Hypothalamus (tissue), 51 donors: ENCODE data around the gene PANK1.

ENCODE experiments used
- DNase-seq, 51 donors: peaks; one replicate each; lab custom pipeline; 2025; lab: John Stamatoyannopoulos, UW

Gene PANK1

DNA sequence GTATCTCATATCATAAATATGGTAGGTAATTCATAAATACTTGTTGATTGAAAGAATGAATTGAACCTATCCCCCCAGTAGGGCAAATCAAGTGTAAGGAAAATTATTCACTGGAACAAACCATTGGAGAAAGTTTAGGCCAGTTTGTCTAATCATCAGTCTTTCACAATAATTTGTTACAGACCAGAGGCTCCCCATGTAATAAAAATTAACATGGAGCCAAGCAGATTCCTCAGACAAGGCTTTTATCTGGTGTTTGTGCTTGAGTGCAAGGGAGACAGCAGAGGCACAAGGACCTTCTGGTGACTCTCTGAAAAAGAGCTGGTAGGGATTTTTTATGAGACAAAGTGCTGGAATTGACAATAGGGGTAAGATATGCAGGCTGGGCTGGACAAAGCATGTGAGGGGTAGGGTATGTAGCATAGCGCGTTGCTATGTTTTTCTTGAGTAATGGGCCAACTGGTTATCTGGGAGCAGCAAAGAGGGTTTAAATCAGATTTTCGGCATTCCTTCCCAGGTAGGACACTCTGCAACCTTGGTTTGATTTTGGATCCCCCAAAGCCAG lies 7.8 kb upstream of the PANK1 start:
- no peak for DNase-seq

DNA sequence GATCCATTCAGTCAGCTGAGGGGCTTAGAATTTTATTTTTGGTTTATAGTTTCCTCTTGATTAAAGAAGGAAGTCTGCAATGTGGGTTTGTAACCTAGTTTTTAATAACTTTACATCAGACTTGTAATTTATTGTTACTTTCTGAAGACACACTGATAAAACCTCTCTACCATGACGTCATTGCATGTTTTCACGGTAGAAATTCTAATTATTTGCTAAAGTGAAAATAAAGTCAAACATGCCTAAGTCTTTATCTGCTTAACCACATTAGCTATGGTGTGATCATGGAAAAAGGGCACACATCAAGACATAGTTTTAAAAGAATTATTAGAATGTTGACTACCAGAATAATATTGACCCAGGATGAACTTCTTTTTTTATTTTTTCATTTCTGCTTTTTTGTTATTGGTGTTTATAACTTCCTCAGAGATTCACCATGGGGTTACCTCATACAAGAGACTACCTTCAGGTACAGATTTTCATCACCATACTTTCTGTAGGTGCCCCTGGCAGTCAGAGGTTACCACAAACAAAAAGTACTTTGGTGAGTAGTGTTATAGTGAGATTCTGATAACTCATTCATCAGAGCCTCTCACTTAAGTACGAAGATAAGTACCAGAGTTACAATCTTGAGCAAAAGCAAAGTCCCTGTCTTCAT lies 7.0 kb upstream of the PANK1 start:
- no peak for DNase-seq

DNA sequence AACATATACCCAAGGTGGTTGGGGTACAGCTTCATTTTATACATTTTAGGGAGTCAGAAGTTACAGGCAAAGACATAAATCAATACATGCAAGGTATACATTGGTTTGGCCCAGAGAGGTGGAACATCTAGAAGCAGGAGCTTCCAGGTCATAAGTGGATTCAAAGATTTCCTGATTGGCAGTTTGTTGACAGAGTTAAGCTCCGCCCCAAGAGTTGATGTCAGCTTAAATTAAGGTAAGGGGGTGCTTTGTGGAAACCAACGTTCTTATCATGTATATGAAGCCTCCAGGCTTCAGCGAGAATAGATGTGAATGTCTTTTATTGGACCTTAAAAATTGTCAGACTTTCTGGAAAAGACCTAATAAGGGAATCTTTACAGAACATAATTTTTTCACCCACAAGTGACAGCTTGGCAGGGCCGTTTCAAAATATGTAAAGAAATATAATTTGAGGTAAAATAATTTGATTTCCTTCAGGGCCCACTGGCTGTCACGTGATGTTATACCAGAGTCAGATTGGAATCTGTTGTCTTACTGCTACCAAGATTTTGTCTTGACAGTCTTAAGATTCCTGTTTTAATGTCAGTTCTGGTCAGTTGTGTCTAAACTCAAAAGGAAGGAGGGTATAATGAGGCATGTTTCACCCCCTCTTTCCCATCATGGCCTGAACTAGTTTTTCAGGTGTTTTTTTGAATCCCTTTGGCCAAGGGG lies 6.3 kb upstream of the PANK1 start:
- DNase-seq, result no peak

DNA sequence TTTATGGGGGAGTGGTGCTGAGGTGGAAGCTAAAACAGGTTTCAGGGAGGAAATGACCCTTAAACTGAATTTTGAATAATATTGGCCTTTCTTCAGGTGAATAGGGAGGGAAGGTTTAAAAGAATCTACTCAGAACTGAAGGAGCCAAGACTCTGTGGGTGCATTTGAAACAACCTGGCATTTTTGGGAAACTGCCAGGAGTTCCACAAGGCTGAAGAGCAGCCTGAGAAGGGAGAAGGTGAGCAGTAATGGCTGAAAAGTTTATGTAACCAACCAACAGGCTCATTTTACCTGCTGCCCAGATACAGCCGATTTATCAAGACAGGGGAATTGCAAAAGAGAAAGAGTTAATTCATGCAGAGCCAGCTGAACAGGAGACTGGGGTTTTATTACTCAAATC lies 4.0 kb upstream of the PANK1 start:
- no peak for DNase-seq

DNA sequence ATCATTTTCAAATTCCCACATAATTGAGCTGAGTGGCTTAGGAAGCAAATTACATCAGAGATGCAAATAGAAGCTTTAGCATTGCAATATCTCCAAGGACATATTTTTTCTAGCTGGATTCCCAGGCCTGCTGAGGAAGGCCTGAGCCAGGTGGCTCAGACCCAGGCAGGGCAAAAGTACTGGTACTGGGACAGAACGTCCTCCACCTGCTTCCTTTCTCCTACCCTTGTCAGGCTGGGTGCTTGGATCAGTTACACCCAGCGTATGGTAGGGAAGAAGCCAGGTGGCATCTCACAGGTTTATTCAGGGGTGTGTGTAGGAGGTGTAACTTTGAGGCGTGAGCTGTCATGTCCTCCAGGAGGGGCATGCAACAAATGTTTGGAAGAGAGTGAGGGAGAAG lies 3.0 kb upstream of the PANK1 start:
- no peak for DNase-seq

DNA sequence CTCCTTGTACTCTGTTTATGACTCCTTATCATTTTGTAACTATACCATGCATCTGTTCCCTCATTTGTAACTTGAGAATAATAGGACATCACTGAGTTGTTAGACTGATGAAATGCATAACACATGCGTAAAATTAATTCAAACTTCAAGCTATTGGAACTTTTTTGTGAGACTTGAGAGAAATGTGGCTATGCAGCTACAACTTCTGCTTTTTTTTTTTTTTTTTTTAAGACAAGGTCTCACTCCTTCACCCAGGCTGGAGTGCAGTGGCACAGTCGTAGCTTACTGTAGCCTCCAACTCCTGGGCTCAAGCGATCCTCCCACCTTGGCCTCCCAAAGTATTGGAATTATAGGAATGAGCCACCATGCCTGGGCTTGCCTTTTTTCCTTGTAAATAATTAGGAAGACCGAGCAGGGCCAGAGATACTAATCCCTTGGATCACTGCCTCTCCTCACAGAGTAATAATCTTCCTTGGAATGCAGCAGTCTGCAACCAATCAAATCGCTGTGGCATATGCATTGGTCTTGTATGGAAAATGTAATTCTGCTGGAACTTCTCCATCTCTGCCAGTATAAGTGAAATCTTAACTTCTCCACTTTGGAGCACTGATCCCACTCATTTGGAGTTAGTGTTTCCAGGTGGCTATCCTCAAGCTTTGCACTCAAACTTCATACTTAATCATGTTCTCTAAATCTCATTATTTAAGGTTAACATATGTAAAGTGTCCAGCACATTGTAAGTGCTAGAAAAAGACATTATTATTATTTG lies 2.0 kb upstream of the PANK1 start:
- no peak for DNase-seq

DNA sequence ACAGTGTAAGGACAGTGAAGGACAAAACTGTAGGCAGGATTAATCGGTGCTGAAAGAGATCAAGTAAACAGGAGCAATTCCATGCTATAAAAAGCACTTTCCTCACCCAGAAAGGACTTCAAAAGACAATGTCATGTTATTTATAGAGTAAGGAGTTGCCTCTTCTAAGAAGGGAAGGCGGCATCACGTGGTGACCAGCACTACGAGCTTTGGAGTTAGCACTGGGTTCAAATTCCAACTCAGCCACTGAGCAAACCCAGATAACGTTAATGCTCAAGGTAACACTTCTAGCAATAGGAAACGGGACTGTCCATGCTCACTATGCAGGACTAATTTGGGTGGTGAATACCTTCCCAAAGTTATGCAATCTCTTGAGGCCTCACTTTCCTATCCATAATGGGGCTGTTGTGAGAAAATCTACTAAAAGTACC lies 715 bp upstream of the PANK1 start:
- peak in 4 of 51 donors; percentile 1 to 15 (median 3) for DNase-seq

DNA sequence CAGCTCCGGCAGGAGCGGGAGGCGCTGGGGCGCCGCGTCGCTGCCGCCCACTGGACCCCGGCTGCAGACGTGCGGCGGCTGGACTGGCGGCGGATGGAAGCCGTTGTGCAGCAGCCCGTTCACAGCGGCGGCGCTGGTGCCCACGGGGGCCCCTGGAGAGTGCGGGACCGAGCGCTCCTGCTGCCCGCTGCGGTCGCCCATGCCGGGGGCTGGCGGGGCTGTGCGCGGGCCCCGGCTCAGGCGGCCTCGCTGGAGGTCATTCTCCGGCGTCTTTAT lies 413 bp downstream of the PANK1 start:
- DNase-seq, result peak in 23 of 51 donors; percentile 6 to 79 (median 48)

DNA sequence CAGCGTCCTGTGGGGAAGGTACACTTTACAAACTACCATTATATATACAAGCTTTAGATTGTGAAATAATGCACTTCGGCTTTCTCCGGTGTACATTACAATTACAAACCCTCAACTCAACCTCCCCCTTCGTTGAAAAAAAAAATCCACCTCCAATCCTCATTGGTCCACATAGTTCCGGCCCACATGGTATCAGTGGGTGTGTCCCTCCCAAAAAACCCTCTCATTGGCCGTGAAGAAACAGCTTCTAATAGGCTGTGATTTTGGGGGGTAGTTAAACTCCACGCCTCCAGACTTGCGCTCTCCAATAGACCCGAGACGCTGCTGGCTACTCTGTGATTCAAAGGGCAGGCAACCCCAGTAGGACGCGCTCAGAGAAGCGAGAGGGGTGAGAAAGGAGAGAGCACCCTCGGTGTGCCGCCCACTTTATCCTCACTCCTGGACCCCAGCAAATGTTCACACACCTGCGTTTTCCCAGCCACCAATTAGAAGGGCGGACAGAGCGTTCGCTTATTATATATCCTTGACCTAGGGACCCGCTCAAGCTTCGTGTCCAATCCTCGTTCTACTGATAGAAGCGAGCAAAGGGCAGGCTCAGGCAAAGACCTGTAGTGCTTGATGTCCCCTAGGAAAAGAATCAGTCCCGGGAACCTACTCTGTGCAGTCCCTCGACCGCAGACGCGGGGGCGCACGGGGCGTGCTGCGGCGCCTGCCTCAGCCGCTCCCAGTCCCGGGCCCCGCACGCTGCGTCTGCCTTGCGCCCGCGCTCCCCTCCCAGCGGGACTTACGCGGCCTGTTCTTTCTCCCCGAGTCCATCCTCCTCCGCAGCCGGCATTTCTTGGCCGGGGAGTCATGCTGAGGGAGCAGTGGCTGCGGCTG lies 991 bp downstream of the PANK1 start:
- peak; percentile 13 to 93 (median 68) for DNase-seq

DNA sequence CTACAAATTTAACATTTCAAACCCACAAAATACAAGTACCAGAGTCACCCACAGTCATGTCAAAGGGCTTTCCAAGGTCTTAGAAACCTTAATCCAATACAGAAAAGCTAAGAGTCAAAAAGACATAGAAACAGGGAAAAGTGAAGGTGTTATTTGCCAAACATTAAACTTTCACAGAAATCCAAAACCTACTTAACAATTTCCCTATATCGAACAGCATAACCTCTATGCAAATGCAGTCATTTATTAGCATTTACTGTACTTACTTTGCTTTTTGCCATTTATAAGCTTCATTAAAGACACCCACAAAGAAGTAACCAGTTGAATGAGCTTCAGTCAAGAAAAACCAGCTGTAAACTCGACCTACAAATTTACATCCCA lies 1.6 kb downstream of the PANK1 start:
- DNase-seq, result no peak

DNA sequence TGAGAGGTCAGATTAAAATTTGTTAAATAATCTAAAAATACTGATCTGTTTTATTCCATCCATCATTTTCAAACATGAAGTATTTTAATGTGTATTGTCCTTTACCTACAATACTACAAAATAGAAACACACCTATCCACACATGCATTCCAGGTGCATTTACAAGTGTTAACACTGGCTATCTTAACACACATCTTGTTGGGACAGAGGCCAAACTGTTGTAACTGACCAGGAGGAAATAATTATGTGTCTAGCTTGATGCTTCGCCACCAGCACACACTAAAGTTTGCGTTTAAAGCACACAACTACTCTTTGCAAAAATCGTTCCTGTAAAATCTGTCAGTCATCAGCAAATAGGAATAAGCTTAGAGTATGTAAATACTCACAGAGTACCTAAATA lies 2.8 kb downstream of the PANK1 start:
- no peak for DNase-seq

DNA sequence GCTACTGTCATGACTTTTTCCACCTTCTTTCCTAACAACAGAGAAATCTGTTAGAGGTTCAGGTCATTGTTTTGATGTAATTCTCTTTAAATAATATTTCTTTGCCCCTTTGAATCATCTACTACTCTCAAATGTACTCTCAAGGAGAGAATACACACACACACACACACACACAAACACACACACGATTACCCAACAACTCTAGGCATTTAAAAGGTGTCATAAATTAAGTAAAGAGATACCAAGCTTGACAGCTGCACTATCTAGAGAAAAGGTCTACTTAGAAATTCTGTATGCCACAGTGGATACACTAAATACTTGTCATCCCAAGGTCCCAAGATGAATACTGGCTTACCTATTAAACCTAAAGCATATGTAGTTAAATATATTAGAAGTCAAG lies 4.8 kb downstream of the PANK1 start:
- DNase-seq, result no peak

DNA sequence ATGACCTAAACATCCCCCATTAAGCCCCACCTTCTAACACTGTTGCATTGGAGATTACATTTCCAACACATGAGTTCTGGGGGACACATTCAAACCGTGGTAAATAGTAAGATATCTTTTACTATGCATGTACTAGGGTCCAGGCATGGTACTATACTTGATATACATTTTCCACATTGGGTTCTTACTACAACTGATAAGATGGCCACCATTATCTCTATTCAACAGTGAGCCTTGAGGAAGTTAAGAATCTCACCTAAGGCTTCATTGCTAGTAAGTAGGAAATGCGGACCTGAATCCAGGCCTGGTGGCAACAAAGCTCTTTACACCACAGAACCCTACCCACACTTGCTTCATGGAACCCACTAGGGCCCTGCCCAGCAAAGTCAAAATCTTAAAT lies 5.7 kb downstream of the PANK1 start:
- DNase-seq, result no peak

DNA sequence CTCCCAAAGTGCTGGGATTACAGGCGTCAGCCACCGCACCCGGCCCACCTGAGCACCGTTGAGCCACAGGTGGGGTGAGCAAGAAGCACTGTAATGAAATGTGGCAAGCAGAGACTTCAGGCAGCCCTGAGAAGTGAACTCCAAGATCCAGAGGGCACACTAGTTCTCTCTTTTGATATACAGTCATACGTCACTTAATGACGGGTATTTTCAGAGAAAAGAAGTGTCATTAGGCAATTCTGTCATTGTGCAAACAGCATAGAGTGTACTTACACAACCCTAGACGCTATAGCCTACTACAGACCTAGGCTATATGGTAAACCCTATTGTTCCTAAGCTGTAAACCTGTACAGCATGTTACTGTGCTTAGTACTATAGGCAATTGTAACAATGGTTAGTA lies 7.9 kb downstream of the PANK1 start:
- no peak for DNase-seq

DNA sequence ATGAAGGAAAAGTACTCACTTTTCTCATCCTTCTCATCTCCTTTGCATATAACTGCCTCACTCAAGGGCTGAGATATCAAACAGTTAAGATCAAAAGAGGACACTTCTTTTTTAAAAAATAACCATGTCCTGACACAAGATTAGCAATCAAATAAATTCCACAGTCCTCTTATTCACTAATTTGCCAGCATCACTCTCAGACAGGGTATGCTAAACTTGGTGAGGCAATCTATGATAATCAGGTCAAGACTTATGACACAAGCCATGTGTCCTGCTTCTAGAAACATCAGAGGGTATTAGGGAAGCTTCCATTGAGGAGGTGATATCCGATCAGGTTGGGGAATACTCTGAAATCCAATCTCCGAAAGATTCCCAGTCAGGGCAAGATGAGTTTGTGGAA lies 10.4 kb downstream of the PANK1 start:
- no peak for DNase-seq

DNA sequence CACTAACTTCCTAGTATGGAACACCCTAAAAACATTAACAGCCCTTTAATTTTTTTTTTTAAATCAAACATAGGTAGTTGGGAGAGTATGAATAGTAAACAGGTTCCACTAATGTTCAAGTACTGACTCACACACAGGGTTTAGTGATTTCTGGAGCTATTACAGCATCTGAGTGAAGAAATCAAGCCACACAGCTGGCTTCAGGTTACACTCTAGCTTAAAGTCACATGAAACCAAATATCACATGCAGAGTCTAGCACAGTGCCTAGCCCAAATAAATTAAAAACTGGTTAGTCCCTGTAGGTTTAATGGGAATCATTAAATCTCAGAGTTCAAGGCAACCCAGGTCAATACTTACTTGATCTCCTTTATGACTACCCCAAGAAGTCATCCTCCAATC lies 11.6 kb downstream of the PANK1 start:
- no peak for DNase-seq

DNA sequence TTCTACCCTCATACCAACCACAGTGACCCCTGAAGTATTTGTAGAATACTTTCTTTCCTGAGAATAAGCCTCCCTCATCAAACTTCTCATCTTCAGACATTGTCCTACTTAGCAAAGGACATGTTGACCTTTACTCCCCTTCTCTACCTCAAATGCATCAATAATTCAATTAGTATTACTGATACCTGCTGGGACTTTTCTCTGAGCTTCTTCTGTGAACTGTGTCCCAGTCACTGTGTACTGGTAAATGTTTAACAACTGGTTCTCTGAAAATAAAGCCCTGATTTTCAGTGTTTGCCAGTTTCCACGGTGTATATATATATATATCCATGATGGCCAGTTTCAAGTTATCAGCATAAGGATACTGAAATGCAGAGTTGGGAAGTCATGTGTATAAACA lies 12.2 kb downstream of the PANK1 start:
- DNase-seq, result no peak

DNA sequence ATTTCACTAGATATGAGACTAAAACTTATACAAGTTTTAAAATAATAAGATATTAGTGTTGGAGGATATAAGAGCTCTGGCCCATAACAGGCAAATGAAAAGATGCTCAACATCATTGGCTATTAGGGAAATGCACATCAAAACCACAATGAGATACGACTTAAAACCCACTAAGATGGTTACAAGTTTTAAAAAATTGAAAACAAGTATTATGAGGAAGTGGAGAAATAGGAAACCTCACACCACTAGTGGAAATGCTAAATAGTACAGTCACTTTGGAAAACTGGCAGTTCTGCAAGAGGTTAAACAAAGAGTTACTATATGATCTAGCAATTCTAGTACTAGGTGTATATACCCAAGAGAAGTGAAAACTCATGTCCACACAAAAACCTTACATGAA lies 17.2 kb downstream of the PANK1 start:
- no peak for DNase-seq

DNA sequence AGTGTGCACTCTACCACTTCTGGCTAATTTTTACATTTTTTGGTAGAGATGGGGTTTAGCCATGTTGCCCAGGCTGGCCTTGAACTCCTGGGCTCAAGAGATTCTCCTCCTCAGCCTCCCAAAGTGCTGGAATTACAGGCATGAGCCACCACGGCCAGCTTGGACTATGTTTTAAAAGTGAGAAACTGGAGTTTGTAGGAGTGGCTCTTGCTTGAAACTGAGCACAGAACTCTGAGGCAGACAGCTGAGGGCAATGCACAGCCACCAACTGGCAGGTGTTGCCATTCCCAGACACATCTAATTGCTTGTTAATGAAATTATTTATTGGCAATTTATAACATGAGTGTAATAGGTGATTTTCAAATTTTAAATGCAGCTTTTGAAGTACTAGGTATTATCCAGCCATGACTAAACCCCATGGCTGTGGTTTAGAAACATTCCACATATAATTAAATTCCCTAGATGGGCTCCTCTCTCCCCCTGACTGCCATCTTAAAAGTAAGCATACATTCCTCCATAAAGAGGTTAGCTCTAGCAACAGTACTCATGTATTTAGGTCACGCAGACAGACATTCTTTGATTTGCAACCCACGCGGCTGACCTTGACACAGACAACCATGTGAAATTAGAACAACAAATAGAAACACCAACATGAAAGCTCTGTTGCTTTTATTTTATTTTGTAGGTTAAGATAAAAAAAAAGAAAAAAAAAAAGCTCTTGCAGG lies 19.8 kb downstream of the PANK1 start:
- no peak for DNase-seq

DNA sequence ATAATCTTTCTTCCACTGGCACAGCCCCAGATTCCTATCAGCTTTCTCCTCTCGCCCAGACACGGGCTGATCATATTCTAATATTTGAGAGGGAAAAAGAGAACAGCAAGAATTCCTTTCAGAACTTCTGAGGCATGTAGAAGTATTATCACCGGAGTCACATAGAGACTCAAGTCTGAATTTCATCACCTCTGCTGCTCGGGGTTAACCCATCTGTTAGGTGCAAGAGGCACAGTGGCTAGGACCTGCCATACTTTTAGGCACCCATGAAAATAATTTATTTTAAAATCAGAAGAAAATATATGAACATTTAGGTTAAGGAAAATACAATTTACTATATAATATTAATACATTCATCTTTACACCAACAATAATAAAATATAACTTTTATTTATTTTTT lies 21.0 kb downstream of the PANK1 start:
- no peak for DNase-seq
